Measurements from ENCODE around the gene CEP131.

The CEP131 gene

GRCh38 chr17:81169870-81170309, 52.9 kb downstream of the CEP131 start:
- no peak for DNase-seq (ENCODE audit: low read depth in 2 of 2, low spot score in 1 of 2)

DNA sequence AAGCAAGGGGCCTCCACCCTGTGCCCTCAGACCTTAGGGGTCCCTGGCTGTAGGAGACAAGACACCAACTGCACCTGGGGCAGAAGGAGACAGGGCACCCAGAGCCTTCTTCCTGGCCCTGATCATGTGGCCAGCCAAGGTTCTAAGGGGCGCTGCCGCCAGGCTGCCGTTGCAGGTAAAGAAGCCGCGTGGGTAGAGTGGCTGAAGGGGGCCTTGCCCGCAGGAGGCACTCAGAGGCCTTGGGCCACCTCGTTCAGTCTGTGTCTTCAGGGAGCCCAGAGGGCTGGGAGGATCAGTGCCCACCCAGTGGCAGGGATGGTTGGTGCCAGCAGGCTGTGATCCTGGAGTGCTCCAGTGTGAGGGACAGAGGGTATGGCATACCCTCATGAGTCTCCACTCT, 55.1 kb downstream of the CEP131 start:
- DNase-seq (ENCODE audit: low read depth in 2 of 2, low spot score in 1 of 2), result no peak

GRCh38 chr17:81167194-81167524, 55.6 kb downstream of the CEP131 start:
- no peak for DNase-seq (ENCODE audit: low read depth in 2 of 2, low spot score in 1 of 2)

- DNase-seq (ENCODE audit: low read depth in 2 of 2, low spot score in 1 of 2), result no peak
These were observed 56.7 kb downstream of the CEP131 start, which contains the start of gene AATK for GRCh38 chr17:81166033-81166492. TSS of gene AATK (minus strand) at chr17:81166221. CDS start at chr17:81165992, 229 bp downstream.

- no peak for DNase-seq (ENCODE audit: low read depth in 2 of 2, low spot score in 1 of 2)
These were observed 57.3 kb downstream of the CEP131 start, which contains the start of gene PVALEF for GRCh38 chr17:81165246-81166032. TSS of gene PVALEF (plus strand) at chr17:81165507. CDS start at chr17:81181227, 15,720 bp downstream.

GRCh38 chr17:81164371-81165245, 58.2 kb downstream of the CEP131 start:
- DNase-seq (ENCODE audit: low read depth in 2 of 2, low spot score in 1 of 2), result no peak

DNA sequence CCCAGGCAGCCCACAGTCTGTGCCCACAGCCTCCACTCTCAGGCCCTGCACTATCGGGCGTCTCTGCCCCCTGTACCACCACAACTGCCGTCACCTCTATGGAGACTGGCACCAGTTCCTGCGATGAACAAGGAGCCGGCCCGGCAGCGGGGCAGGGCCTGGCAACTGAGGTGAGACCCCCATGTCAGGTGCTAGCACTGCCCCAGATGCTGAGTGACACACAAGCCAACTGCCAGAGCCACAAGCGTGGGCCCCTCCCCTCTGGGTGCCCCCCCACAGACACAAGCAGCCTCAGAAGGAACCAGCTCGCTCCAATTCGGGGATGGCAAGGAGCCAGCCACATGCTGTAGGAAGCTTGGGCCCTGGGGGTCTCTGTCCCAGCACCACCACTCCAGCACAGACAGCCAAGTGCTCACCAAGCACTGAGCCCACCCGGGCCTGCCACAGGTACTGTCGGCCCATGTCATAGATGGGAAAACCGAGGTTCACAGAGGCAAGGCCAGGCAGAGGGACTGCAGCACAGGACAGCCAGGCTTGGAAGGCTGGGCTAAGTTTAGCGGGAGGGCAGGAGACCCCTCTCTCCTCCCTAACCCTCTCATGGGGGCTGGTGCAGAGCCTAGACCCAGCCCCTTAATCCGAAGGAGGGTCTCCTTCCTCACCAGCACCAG, 58.9 kb downstream of the CEP131 start:
- DNase-seq (ENCODE audit: low read depth in 2 of 2, low spot score in 1 of 2), result no peak

GRCh38 chr17:81163051-81163695, 59.6 kb downstream of the CEP131 start:
- DNase-seq (ENCODE audit: low read depth in 2 of 2, low spot score in 1 of 2), result no peak

DNA sequence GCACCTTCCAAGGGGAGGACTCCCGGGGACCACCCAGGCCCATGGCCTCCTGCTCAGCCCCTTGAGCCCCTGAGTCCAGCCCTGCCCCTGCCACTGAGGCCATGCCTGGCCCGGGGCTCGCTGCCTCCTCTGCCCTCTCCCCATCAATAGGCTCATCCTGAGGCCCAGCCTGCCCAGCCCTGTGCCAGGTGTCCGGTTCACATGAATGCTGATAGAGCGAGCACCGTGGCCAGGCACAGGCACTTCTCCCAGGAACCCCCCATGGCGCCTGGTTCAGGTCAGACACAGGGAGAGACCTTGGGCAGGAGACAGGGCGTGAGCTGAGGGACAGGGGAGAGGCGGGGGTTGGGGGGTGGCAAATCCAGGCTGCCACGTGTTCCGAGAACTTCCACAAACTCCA, 60.3 kb downstream of the CEP131 start:
- DNase-seq (ENCODE audit: low read depth in 2 of 2, low spot score in 1 of 2), result no peak

- DNase-seq (ENCODE audit: low read depth in 2 of 2, low spot score in 1 of 2), result no peak
These were observed 60.8 kb downstream of the CEP131 start for GRCh38 chr17:81161972-81162371.

DNA sequence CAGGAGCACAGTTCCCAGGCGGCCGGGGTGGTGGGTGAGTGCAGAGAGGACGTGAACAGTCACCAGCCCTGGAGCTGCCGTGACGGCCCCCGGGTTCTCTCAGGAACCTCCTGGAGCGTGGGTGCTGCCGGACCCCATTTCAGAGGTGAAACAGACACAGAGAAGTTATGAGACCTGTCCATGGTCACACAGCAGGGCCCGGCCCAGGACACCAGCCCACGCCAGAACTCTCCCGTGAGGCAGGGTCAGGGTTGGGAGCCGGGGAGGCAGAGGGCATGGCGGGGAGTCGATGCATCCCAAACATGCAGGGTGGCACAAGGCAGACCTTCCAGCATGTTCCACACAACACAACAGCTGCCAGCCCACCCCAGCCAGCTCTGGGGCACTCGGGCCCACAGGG, 61.2 kb downstream of the CEP131 start:
- DNase-seq (ENCODE audit: low read depth in 2 of 2, low spot score in 1 of 2), result no peak

- DNase-seq (ENCODE audit: low read depth in 2 of 2, low spot score in 1 of 2), result no peak
These were observed 61.9 kb downstream of the CEP131 start for GRCh38 chr17:81160747-81161453.

- DNase-seq (ENCODE audit: low read depth in 2 of 2, low spot score in 1 of 2), result no peak
These were observed 62.5 kb downstream of the CEP131 start for GRCh38 chr17:81160306-81160705.

DNA sequence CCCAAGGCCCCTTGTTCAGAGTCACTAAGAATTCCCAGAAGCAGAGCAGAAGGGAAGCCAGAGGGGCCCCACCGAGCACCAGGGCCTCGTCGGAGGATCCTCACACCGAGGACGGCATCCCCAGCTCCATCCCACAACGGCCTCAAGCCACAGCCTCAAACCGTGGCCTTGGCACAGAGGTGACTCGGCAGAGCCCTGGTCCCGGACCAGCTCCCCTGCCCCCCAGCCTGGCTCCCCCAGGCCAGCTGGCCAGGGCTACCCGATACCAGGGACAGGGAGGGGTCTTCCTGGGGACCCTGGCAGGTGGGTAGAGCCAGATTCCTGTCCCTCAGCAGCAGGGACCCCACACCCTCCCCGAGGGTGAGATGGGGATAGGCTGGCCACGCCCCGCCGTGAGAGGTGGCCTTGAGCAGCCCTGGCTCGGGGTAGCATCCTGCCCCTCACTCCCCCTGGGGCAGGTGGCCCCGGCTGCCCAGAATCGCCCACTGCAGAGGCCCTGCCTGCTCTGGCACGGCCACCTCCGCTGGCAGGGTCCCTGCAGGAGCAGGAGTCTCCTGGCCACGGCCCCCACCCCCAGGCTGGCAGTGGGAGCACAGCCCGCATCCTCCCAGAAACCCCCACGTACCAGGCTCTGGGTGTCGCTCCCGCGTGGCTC, 63.0 kb downstream of the CEP131 start:
- no peak for DNase-seq (ENCODE audit: low read depth in 2 of 2, low spot score in 1 of 2)

DNA sequence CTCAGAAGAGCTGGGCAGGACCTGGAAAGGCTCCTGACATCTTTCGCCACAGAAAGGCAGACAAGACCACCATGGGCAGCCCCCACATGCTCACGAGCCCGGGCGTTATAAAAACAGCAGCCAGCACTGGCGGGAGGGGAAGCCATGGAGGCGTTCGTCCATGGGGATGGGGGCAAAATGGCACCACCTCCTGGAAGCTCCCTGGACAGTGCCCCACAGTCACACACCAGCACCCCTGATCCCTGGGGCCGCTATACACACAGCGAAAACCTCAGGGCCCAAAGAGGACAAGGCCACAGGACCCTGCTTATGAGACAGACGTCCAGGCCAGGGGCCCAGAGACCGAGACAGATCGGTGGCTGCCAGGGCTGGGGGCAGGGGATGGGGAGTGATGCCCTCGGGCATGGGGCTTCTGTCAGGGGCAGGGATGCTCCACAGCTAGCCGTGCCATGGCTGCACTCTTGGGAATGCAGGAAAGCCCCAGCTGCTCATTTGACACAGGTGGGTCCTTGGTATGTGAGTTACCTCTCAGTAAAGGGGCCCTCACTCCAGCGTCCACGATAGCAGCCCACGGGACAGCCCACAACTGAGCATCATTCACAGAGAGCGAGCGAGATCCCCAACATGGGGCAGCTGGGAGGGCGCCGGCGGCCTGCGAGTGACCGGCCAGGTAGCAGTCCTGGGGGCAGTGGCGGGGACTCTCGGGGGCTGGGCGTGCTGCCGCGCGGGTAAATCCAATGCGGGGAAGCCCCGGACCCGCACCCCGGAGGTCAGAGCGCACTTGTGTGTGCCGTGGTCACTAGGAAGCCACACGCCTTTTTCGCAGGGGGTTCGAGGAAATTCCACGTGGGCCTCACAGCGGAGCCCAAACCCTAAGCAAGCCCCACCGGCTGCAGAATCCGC, 63.8 kb downstream of the CEP131 start:
- no peak for DNase-seq (ENCODE audit: low read depth in 2 of 2, low spot score in 1 of 2)

- DNase-seq (ENCODE audit: low read depth in 2 of 2, low spot score in 1 of 2), result no peak
These were observed 64.7 kb downstream of the CEP131 start for GRCh38 chr17:81157848-81158687.

GRCh38 chr17:81156866-81157805, 65.6 kb downstream of the CEP131 start:
- no peak for DNase-seq (ENCODE audit: low read depth in 2 of 2, low spot score in 1 of 2)
